GM23338 (cell line): Measurements from ENCODE around the gene TMIGD3. TPM values are rescaled to one million over a fixed set of nuclear protein-coding genes. Genes with fewer than 3 reads are reported as not detected.

Experiments used
- ATAC-seq: fragments of 200-7000 bp; cut with Tn5 transposase; 3 replicates; pipeline ENCODE4 v1.9.1; 2020
- DNase-seq: peaks from one replicate; pipeline ENCODE4 v3.0.0-alpha.2; 2015; ENCODE audit warnings: low spot score
- H2AFZ ChIP-seq: fragments of 200-600 bp; sonication (generic); 2 replicates; pipeline ENCODE4 v1.8.0; 2016; ENCODE audit warnings: antibody characterized with exemption, mild to moderate bottlenecking, moderate library complexity
- H3F3A ChIP-seq: fragments of 200-600 bp; sonication (generic); replicated peaks from 2 replicates; pipeline ENCODE4 v1.8.0; 2017; ENCODE audit warnings: antibody characterized with exemption, mixed run types, low read depth
- H3K27ac ChIP-seq: fragments of 200-600 bp; sonication (generic); 2 replicates; pipeline ENCODE4 v1.6.1; 2016; ENCODE audit warnings: low read depth
- H3K27me3 ChIP-seq: fragments of 200-600 bp; sonication (generic); 2 replicates; pipeline ENCODE4 v1.8.0; 2016; ENCODE audit warnings: mild to moderate bottlenecking, mixed run types, moderate library complexity; ENCODE audit not compliant: insufficient read depth
- H3K36me3 ChIP-seq: fragments of 200-600 bp; sonication (generic); 2 replicates; pipeline ENCODE4 v1.8.0; 2016; ENCODE audit warnings: mild to moderate bottlenecking; ENCODE audit not compliant: insufficient read depth
- H3K4me1 ChIP-seq: fragments of 200-600 bp; sonication (generic); 2 replicates; pipeline ENCODE4 v1.8.0; 2016; ENCODE audit warnings: mild to moderate bottlenecking, moderate library complexity; ENCODE audit not compliant: insufficient read depth
- H3K4me2 ChIP-seq: fragments of 200-600 bp; sonication (generic); 2 replicates; pipeline ENCODE4 v1.7.1; 2017; ENCODE audit warnings: mixed run types
- H3K4me3 ChIP-seq: fragments of 200-600 bp; sonication (generic); 2 replicates; pipeline ENCODE4 v1.6.1; 2016; ENCODE audit warnings: mixed run types
- H3K79me2 ChIP-seq: fragments of 200-600 bp; sonication (generic); replicated peaks from 2 replicates; pipeline ENCODE4 v1.8.0; 2017; ENCODE audit warnings: mild to moderate bottlenecking; ENCODE audit not compliant: insufficient read depth
- H3K9me2 ChIP-seq: fragments of 200-600 bp; sonication (generic); 2 replicates; pipeline ENCODE4 v1.8.0; 2017; ENCODE audit not compliant: insufficient read depth
- H4K20me1 ChIP-seq: fragments of 200-600 bp; sonication (generic); replicated peaks from 2 replicates; pipeline ENCODE4 v1.8.0; 2017; ENCODE audit warnings: mild to moderate bottlenecking; ENCODE audit not compliant: insufficient read depth
- H3K27ac Mint-ChIP-seq: 2 replicates; pipeline ENCODE4 v1.8.0; 2020; ENCODE audit warnings: inconsistent platforms, mild to moderate bottlenecking, moderate library complexity, mixed read lengths
- H3K27me3 Mint-ChIP-seq: 3 replicates; pipeline ENCODE4 v1.8.0; 2022; ENCODE audit warnings: low read depth, mild to moderate bottlenecking, moderate library complexity, mixed read lengths, inconsistent platforms; ENCODE audit not compliant: insufficient read depth, poor library complexity
- H3K36me3 Mint-ChIP-seq: 3 replicates; pipeline ENCODE4 v1.8.0; 2021; ENCODE audit warnings: low read depth, mild to moderate bottlenecking, inconsistent platforms, moderate library complexity, mixed read lengths
- H3K4me1 Mint-ChIP-seq: 3 replicates; pipeline ENCODE4 v1.8.0; 2020; ENCODE audit warnings: mild to moderate bottlenecking, inconsistent platforms, mixed read lengths
- H3K4me3 Mint-ChIP-seq: 3 replicates; pipeline ENCODE4 v1.8.0; 2021; ENCODE audit warnings: moderate library complexity, mild to moderate bottlenecking, inconsistent platforms, mixed read lengths
- H3K9me3 Mint-ChIP-seq: 3 replicates; pipeline ENCODE4 v1.8.0; 2020; ENCODE audit warnings: moderate library complexity, mild to moderate bottlenecking, inconsistent platforms, mixed read lengths
- CREB1 ChIP-seq: fragments of 250-450 bp; sonication (Bioruptor Pico); IDR thresholded peaks from 2 replicates; pipeline ENCODE4 v1.5.0; 2020; ENCODE audit warnings: low read depth, mild to moderate bottlenecking, moderate library complexity
- EZH2 ChIP-seq: fragments of 200-600 bp; sonication (generic); IDR thresholded peaks from one replicate; pipeline ENCODE4 v1.8.0; 2017; ENCODE audit warnings: antibody characterized with exemption, mild to moderate bottlenecking, low read depth; ENCODE audit not compliant: unreplicated experiment
- JUNB ChIP-seq: IDR thresholded peaks from one replicate; pipeline ENCODE4 v1.6.1; 2016; ENCODE audit warnings: antibody characterized with exemption; ENCODE audit not compliant: unreplicated experiment
- NANOG ChIP-seq: IDR thresholded peaks from 2 replicates; pipeline ENCODE4 v1.6.1; 2016; ENCODE audit warnings: antibody characterized with exemption, borderline replicate concordance
- POLR2AphosphoS5 ChIP-seq: IDR thresholded peaks from 2 replicates; pipeline ENCODE4 v1.6.1; 2016; ENCODE audit warnings: antibody characterized with exemption, low read depth
- STAT1 ChIP-seq: IDR thresholded peaks from one replicate; pipeline ENCODE4 v1.6.1; 2016; ENCODE audit warnings: antibody characterized with exemption; ENCODE audit not compliant: unreplicated experiment
- ZNF114 ChIP-seq: fragments of 250-450 bp; sonication (Bioruptor Pico); IDR thresholded peaks from 2 replicates; pipeline ENCODE4 v1.5.0; 2020; ENCODE audit warnings: mild to moderate bottlenecking, moderate library complexity
- ZNF331 ChIP-seq: fragments of 250-450 bp; sonication (Bioruptor Pico); IDR thresholded peaks from 2 replicates; pipeline ENCODE4 v1.5.0; 2020; ENCODE audit warnings: low read depth, mild to moderate bottlenecking, moderate library complexity
- polyA plus RNA-seq: library from polyadenylated mRNA; unstranded; fragments of >200 nt; fragmentation: Nextera tagmentation; extraction: Ambion mirVana; gene quantifications from 2 replicates; pipeline ENCODE4 v1.2.1, GENCODE V29; 2016
- total RNA-seq: library from RNA; depleted of rRNA; stranded (reverse); fragments of >200 nt; shearing (Covaris generic); gene quantifications from 2 replicates; pipeline ENCODE4 v1.2.3, GENCODE V29; 2014
- TF ChIP-seq, protein P1 (sequence below), 2 experiments: fragments of 200-600 bp in 1 of 2; sonication (generic) in 1 of 2; conservative IDR thresholded peaks; 2 replicates each; pipeline versions ENCODE4 v1.5.1 to v1.6.1; 2016 to 2017; ENCODE audit warnings: antibody characterized with exemption in 2 of 2, low read depth in 2 of 2, mild to moderate bottlenecking in 2 of 2, moderate library complexity in 1 of 2
- TF ChIP-seq, protein P2 (sequence below): IDR thresholded peaks from 2 replicates; pipeline ENCODE4 v1.6.1; 2016; ENCODE audit warnings: antibody characterized with exemption
- TF ChIP-seq, protein P3 (sequence below): fragments of 250-450 bp; sonication (Bioruptor Pico); IDR thresholded peaks from 2 replicates; pipeline ENCODE4 v1.5.0; 2020; ENCODE audit warnings: mild to moderate bottlenecking, moderate library complexity
- TF ChIP-seq, protein P4 (sequence below): IDR thresholded peaks from one replicate; pipeline ENCODE4 v1.6.1; 2018; ENCODE audit warnings: antibody characterized with exemption; ENCODE audit not compliant: unreplicated experiment

TMIGD3 gene
- total and polyA plus RNA-seq, 2 experiments from 2014 or later, result not detected

DNA sequence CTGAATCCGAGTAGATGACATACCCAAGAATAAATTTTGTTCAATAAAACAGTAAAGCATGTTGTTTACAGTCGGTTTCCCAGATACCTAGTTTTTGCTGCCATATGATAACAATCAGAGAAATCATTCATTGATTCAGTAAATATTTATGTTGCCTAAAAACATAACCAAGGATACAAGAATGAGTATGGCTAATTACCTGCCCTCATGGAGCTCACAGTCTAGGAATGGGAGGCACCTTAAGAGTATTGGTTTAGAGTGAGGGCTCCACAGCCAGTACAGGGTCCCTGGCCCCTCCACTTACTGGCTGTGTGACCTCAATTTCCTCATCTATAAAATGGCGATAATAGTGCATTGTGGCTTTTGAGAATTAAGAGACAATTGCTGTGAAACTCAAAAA lies 53.2 kb downstream of the TMIGD3 start:
- peaks cover 9% of the 10 kb centered on the region for H3K27me3 Mint-ChIP-seq
- Histone ChIP-seq H3K79me2 (peaks cover 76% of the 10 kb centered on the region), H3K27ac (peak overlapping the region; percentile 29)

More for the DNA sequence above, 53.2 kb downstream of the TMIGD3 start:
- H3K36me3 ChIP-seq, result peaks cover 10% of the 10 kb centered on the region
- Mint-ChIP-seq H3K27ac (peak overlapping the region; percentile 98), H3K36me3 (peaks cover 42% of the 10 kb centered on the region), H3K4me1 (peaks cover 18% of the 10 kb centered on the region), H3K9me3 (no peaks in the 10 kb centered on the region), H3K4me3 (peak overlapping the region; percentile 100)
- DNase-seq (no peak), ATAC-seq (no peak)
- peak overlapping the region; percentile 100 for H3K4me2 ChIP-seq
- no peaks in the 10 kb centered on the region for H3F3A ChIP-seq
- TF ChIP-seq POLR2AphosphoS5, result no peak
- no peak for TF ChIP-seq ZNF114 (CRISPR knock-in tag)
- TF ChIP-seq, protein P1, sequence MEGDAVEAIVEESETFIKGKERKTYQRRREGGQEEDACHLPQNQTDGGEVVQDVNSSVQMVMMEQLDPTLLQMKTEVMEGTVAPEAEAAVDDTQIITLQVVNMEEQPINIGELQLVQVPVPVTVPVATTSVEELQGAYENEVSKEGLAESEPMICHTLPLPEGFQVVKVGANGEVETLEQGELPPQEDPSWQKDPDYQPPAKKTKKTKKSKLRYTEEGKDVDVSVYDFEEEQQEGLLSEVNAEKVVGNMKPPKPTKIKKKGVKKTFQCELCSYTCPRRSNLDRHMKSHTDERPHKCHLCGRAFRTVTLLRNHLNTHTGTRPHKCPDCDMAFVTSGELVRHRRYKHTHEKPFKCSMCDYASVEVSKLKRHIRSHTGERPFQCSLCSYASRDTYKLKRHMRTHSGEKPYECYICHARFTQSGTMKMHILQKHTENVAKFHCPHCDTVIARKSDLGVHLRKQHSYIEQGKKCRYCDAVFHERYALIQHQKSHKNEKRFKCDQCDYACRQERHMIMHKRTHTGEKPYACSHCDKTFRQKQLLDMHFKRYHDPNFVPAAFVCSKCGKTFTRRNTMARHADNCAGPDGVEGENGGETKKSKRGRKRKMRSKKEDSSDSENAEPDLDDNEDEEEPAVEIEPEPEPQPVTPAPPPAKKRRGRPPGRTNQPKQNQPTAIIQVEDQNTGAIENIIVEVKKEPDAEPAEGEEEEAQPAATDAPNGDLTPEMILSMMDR (conservative IDR thresholded peaks at IDR 0.05; ENCODE audit: low read depth in 2 of 2), result no peak
- no peak for TF ChIP-seq NANOG
- TF ChIP-seq, protein P2, sequence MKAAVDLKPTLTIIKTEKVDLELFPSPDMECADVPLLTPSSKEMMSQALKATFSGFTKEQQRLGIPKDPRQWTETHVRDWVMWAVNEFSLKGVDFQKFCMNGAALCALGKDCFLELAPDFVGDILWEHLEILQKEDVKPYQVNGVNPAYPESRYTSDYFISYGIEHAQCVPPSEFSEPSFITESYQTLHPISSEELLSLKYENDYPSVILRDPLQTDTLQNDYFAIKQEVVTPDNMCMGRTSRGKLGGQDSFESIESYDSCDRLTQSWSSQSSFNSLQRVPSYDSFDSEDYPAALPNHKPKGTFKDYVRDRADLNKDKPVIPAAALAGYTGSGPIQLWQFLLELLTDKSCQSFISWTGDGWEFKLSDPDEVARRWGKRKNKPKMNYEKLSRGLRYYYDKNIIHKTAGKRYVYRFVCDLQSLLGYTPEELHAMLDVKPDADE, result no peak
- no peak for TF ChIP-seq ZNF331 (CRISPR knock-in tag)
- TF ChIP-seq, protein P3, sequence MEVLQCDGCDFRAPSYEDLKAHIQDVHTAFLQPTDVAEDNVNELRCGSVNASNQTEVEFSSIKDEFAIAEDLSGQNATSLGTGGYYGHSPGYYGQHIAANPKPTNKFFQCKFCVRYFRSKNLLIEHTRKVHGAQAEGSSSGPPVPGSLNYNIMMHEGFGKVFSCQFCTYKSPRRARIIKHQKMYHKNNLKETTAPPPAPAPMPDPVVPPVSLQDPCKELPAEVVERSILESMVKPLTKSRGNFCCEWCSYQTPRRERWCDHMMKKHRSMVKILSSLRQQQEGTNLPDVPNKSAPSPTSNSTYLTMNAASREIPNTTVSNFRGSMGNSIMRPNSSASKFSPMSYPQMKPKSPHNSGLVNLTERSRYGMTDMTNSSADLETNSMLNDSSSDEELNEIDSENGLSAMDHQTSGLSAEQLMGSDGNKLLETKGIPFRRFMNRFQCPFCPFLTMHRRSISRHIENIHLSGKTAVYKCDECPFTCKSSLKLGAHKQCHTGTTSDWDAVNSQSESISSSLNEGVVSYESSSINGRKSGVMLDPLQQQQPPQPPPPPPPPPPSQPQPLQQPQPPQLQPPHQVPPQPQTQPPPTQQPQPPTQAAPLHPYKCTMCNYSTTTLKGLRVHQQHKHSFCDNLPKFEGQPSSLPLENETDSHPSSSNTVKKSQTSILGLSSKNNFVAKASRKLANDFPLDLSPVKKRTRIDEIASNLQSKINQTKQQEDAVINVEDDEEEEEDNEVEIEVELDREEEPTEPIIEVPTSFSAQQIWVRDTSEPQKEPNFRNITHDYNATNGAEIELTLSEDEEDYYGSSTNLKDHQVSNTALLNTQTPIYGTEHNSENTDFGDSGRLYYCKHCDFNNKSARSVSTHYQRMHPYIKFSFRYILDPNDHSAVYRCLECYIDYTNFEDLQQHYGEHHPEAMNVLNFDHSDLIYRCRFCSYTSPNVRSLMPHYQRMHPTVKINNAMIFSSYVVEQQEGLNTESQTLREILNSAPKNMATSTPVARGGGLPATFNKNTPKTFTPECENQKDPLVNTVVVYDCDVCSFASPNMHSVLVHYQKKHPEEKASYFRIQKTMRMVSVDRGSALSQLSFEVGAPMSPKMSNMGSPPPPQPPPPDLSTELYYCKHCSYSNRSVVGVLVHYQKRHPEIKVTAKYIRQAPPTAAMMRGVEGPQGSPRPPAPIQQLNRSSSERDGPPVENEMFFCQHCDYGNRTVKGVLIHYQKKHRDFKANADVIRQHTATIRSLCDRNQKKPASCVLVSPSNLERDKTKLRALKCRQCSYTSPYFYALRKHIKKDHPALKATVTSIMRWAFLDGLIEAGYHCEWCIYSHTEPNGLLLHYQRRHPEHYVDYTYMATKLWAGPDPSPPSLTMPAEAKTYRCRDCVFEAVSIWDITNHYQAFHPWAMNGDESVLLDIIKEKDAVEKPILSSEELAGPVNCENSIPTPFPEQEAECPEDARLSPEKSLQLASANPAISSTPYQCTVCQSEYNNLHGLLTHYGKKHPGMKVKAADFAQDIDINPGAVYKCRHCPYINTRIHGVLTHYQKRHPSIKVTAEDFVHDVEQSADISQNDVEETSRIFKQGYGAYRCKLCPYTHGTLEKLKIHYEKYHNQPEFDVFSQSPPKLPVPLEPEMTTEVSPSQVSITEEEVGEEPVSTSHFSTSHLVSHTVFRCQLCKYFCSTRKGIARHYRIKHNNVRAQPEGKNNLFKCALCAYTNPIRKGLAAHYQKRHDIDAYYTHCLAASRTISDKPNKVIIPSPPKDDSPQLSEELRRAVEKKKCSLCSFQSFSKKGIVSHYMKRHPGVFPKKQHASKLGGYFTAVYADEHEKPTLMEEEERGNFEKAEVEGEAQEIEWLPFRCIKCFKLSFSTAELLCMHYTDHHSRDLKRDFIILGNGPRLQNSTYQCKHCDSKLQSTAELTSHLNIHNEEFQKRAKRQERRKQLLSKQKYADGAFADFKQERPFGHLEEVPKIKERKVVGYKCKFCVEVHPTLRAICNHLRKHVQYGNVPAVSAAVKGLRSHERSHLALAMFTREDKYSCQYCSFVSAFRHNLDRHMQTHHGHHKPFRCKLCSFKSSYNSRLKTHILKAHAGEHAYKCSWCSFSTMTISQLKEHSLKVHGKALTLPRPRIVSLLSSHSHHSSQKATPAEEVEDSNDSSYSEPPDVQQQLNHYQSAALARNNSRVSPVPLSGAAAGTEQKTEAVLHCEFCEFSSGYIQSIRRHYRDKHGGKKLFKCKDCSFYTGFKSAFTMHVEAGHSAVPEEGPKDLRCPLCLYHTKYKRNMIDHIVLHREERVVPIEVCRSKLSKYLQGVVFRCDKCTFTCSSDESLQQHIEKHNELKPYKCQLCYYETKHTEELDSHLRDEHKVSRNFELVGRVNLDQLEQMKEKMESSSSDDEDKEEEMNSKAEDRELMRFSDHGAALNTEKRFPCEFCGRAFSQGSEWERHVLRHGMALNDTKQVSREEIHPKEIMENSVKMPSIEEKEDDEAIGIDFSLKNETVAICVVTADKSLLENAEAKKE (CRISPR knock-in tag), result no peak
- no peak for TF ChIP-seq STAT1
- no peak for TF ChIP-seq CREB1 (CRISPR knock-in tag)
- TF ChIP-seq EZH2, result no peak
- TF ChIP-seq JUNB, result no peak
- TF ChIP-seq, protein P4, sequence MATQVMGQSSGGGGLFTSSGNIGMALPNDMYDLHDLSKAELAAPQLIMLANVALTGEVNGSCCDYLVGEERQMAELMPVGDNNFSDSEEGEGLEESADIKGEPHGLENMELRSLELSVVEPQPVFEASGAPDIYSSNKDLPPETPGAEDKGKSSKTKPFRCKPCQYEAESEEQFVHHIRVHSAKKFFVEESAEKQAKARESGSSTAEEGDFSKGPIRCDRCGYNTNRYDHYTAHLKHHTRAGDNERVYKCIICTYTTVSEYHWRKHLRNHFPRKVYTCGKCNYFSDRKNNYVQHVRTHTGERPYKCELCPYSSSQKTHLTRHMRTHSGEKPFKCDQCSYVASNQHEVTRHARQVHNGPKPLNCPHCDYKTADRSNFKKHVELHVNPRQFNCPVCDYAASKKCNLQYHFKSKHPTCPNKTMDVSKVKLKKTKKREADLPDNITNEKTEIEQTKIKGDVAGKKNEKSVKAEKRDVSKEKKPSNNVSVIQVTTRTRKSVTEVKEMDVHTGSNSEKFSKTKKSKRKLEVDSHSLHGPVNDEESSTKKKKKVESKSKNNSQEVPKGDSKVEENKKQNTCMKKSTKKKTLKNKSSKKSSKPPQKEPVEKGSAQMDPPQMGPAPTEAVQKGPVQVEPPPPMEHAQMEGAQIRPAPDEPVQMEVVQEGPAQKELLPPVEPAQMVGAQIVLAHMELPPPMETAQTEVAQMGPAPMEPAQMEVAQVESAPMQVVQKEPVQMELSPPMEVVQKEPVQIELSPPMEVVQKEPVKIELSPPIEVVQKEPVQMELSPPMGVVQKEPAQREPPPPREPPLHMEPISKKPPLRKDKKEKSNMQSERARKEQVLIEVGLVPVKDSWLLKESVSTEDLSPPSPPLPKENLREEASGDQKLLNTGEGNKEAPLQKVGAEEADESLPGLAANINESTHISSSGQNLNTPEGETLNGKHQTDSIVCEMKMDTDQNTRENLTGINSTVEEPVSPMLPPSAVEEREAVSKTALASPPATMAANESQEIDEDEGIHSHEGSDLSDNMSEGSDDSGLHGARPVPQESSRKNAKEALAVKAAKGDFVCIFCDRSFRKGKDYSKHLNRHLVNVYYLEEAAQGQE, result no peak
- peaks cover 16% of the 10 kb centered on the region for H4K20me1 ChIP-seq
- H2AFZ ChIP-seq, result no peak overlapping the region
- no peaks in the 10 kb centered on the region for H3K27me3 ChIP-seq
- no peaks in the 10 kb centered on the region for H3K9me2 ChIP-seq
- peaks cover 7% of the 10 kb centered on the region; the same call in 1 of the 2 replicates for H3K4me1 ChIP-seq
- peak overlapping the region; percentile 71 for H3K4me3 ChIP-seq
